ENCODE measurements around the gene TOX2. TPM values are rescaled to one million over a fixed set of nuclear protein-coding genes. Genes with fewer than 3 reads are reported as not detected.

The TOX2 gene
- total RNA-seq, 1 experiment from 2014 or later: 85.4 TPM

DNA sequence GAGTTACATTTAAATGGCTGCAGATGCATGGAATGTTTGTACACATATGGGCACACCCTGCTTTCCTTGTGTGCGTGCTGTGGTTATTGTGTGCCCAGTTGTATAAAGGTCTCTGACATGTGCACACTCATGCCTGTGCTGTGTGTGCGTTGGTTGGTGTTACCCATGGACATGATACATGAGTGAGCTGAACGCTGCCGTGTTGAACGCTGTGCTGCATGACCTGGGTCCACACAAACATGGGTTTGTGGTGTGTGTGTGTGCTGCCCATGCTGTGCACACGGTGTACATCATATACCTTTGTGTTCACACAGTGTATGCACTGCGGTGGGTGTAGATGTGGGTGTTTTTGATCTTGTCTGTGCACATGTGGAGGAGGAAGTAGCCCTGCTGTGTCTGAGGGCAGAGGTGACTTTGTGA lies 54.4 kb downstream of the TOX2 start:
- no TSS peak for BruUV-seq (replicated peaks)
- in situ Hi-C loops (cut with HindIII; ENCODE audit: low pct_unique_long_range_greater_than_20kb, low sequenced_read_pairs) (no loop called here), intact Hi-C loops (cut with micrococcal nuclease; ENCODE audit: unreplicated experiment) (no loop called here)
- H3K27me3 ChIP-seq (ENCODE audit: control insufficient read depth, insufficient read depth, low read length): no peaks in the 10 kb centered on the region
- ATAC-seq (no peak), DNase-seq (ENCODE audit: low read depth, low spot score) (no peak)
- H3K36me3 ChIP-seq (ENCODE audit: control insufficient read depth, insufficient read depth, low read length): no peaks in the 10 kb centered on the region
- ChIA-PET CTCF (no interaction called here), POLR2A (no interaction called here)
- H3K4me3 ChIP-seq (ENCODE audit: low read depth in 2 of 2, low read length in 2 of 2): no peak overlapping the region
- H3K4me1 ChIP-seq (ENCODE audit: control insufficient read depth, insufficient read depth, low read length): peaks cover 21% of the 10 kb centered on the region
- H3K27ac ChIP-seq (ENCODE audit: low read length): 0 out of 2 replicates have a peak overlapping the region, but pooled peaks have one; percentile 26
- TF ChIP-seq, protein P1, sequence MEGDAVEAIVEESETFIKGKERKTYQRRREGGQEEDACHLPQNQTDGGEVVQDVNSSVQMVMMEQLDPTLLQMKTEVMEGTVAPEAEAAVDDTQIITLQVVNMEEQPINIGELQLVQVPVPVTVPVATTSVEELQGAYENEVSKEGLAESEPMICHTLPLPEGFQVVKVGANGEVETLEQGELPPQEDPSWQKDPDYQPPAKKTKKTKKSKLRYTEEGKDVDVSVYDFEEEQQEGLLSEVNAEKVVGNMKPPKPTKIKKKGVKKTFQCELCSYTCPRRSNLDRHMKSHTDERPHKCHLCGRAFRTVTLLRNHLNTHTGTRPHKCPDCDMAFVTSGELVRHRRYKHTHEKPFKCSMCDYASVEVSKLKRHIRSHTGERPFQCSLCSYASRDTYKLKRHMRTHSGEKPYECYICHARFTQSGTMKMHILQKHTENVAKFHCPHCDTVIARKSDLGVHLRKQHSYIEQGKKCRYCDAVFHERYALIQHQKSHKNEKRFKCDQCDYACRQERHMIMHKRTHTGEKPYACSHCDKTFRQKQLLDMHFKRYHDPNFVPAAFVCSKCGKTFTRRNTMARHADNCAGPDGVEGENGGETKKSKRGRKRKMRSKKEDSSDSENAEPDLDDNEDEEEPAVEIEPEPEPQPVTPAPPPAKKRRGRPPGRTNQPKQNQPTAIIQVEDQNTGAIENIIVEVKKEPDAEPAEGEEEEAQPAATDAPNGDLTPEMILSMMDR (IDR thresholded peaks at IDR 0.05): no peak
- TF ChIP-seq POLR2AphosphoS5 (IDR thresholded peaks at IDR 0.05; ENCODE audit: low read depth, low read length) (no peak), SIN3A (IDR thresholded peaks at IDR 0.05; ENCODE audit: borderline replicate concordance, insufficient read depth, low read depth, low read length) (no peak), TCF7L2 (IDR thresholded peaks at IDR 0.05; ENCODE audit: low read depth, low read length) (no peak)
- TF ChIP-seq, protein P2, sequence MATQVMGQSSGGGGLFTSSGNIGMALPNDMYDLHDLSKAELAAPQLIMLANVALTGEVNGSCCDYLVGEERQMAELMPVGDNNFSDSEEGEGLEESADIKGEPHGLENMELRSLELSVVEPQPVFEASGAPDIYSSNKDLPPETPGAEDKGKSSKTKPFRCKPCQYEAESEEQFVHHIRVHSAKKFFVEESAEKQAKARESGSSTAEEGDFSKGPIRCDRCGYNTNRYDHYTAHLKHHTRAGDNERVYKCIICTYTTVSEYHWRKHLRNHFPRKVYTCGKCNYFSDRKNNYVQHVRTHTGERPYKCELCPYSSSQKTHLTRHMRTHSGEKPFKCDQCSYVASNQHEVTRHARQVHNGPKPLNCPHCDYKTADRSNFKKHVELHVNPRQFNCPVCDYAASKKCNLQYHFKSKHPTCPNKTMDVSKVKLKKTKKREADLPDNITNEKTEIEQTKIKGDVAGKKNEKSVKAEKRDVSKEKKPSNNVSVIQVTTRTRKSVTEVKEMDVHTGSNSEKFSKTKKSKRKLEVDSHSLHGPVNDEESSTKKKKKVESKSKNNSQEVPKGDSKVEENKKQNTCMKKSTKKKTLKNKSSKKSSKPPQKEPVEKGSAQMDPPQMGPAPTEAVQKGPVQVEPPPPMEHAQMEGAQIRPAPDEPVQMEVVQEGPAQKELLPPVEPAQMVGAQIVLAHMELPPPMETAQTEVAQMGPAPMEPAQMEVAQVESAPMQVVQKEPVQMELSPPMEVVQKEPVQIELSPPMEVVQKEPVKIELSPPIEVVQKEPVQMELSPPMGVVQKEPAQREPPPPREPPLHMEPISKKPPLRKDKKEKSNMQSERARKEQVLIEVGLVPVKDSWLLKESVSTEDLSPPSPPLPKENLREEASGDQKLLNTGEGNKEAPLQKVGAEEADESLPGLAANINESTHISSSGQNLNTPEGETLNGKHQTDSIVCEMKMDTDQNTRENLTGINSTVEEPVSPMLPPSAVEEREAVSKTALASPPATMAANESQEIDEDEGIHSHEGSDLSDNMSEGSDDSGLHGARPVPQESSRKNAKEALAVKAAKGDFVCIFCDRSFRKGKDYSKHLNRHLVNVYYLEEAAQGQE (IDR thresholded peaks at IDR 0.05; ENCODE audit: insufficient read depth in 1 of 2, low read depth in 2 of 2, low read length in 1 of 2): no peak
- H3K9me3 ChIP-seq (ENCODE audit: control insufficient read depth, insufficient read depth, low read depth, low read length): no peaks in the 10 kb centered on the region

DNA sequence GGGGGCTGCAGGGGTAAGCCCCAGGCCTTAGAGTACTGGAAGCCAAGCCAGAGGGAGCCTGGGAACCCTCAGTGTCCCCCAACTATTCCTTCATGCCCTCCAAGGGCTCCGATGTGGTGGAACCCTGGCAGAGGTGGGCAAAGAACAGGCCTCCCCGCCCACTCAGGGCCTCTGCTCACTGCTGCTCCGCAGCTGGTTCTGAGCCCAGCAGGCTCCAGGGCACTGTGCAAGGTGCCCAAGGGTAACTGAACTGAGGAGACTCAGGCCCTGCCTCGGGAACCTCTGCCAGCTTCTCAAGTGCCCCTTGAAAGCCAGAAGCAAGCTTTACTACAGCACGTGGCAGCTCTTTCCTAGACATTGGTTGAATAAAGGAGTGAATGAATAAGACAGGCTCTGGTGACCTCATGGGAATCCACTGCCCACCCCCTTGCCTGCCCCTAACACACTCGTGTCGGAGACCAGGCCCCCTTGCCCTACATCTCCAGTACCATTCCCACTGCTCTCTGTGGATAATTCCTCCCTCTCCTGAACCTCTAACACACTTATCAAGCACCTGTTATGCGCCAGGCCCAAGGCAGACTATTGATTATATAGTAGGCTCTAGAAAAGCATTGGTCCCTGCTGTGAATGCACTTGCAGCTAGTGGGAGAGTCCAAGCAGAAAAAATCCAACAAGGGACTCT lies 55.0 kb downstream of the TOX2 start:
- intact Hi-C loops (cut with micrococcal nuclease; ENCODE audit: unreplicated experiment) (no loop called here), in situ Hi-C loops (cut with HindIII; ENCODE audit: low pct_unique_long_range_greater_than_20kb, low sequenced_read_pairs) (no loop called here)
- no peak for DNase-seq (ENCODE audit: low read depth, low spot score)
- no peaks in the 10 kb centered on the region for H3K36me3 ChIP-seq (ENCODE audit: control insufficient read depth, insufficient read depth, low read length)
- TF ChIP-seq SIN3A (IDR thresholded peaks at IDR 0.05; ENCODE audit: borderline replicate concordance, insufficient read depth, low read depth, low read length) (no peak), POLR2AphosphoS5 (IDR thresholded peaks at IDR 0.05; ENCODE audit: low read depth, low read length) (no peak), TCF7L2 (IDR thresholded peaks at IDR 0.05; ENCODE audit: low read depth, low read length) (no peak)
- TF ChIP-seq, protein P1 (IDR thresholded peaks at IDR 0.05): no peak
- TF ChIP-seq, protein P2 (IDR thresholded peaks at IDR 0.05; ENCODE audit: insufficient read depth in 1 of 2, low read depth in 2 of 2, low read length in 1 of 2): no peak
- BruUV-seq (replicated peaks): no TSS peak
- no peaks in the 10 kb centered on the region for H3K9me3 ChIP-seq (ENCODE audit: control insufficient read depth, insufficient read depth, low read depth, low read length)
- H3K4me1 ChIP-seq (ENCODE audit: control insufficient read depth, insufficient read depth, low read length): peaks cover 15% of the 10 kb centered on the region
- no peak overlapping the region for H3K4me3 ChIP-seq (ENCODE audit: low read depth in 2 of 2, low read length in 2 of 2)
- no peaks in the 10 kb centered on the region for H3K27me3 ChIP-seq (ENCODE audit: control insufficient read depth, insufficient read depth, low read length)
- ATAC-seq: no peak
- CTCF ChIA-PET: no interaction called here
- H3K27ac ChIP-seq (ENCODE audit: low read length): 0 out of 2 replicates have a peak overlapping the region, but pooled peaks have one; percentile 26
- POLR2A ChIA-PET: no interaction called here

Measured in Panc1 (cell line).